DOHH2 (cell line): ENCODE results near the gene HAP1.

Experiments used
- EZH2phosphoT487 ChIP-seq: fragments of 200-600 bp; sonication (generic); IDR thresholded peaks from 2 replicates; pipeline ENCODE4 v1.6.1; 2017; ENCODE audit warnings: borderline replicate concordance, mild to moderate bottlenecking, antibody characterized with exemption, low read length, moderate library complexity, mixed read lengths
- TF ChIP-seq, protein P1 (sequence below): fragments of 200-600 bp; sonication (generic); IDR thresholded peaks from one replicate; pipeline ENCODE4 v1.5.1; 2014; ENCODE audit warnings: antibody characterized with exemption, mild to moderate bottlenecking, low read depth, low read length; ENCODE audit not compliant: poor library complexity, severe bottlenecking

DNA sequence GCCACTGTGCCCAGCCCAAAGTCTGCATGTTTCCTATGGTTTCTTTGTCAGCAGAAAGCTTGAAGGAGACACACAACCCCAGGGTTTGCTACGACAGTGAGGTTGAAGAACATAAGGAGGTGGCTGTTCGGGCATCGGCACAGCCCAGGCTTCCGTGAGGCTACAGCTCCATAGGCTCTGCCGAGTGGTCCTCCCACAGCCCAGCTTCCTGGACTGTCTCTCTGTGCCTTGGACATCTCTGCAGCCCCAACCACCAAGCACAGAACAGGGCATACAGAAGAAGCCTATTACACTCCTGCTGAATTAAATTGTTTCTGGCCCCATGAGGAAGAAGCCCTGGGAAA lies 3.2 kb upstream of the HAP1 start:
- TF ChIP-seq, protein P1, sequence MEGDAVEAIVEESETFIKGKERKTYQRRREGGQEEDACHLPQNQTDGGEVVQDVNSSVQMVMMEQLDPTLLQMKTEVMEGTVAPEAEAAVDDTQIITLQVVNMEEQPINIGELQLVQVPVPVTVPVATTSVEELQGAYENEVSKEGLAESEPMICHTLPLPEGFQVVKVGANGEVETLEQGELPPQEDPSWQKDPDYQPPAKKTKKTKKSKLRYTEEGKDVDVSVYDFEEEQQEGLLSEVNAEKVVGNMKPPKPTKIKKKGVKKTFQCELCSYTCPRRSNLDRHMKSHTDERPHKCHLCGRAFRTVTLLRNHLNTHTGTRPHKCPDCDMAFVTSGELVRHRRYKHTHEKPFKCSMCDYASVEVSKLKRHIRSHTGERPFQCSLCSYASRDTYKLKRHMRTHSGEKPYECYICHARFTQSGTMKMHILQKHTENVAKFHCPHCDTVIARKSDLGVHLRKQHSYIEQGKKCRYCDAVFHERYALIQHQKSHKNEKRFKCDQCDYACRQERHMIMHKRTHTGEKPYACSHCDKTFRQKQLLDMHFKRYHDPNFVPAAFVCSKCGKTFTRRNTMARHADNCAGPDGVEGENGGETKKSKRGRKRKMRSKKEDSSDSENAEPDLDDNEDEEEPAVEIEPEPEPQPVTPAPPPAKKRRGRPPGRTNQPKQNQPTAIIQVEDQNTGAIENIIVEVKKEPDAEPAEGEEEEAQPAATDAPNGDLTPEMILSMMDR, result no peak
- TF ChIP-seq EZH2phosphoT487, result no peak
